GM08714 (cell line): Measurements from ENCODE around the gene SLC7A5.

Source experiments
- H3K4me3 ChIP-seq: fragments of 200-500 bp; sonication (Bioruptor generic); 2 replicates; pipeline ENCODE4 v1.5.1; 2014; ENCODE audit warnings: mild to moderate bottlenecking, low read length, inconsistent platforms
- ZNF274 ChIP-seq: IDR thresholded peaks from 2 replicates; pipeline ENCODE4 v1.6.1; 2012; ENCODE audit warnings: mild to moderate bottlenecking, low read depth, low read length

The SLC7A5 gene

DNA sequence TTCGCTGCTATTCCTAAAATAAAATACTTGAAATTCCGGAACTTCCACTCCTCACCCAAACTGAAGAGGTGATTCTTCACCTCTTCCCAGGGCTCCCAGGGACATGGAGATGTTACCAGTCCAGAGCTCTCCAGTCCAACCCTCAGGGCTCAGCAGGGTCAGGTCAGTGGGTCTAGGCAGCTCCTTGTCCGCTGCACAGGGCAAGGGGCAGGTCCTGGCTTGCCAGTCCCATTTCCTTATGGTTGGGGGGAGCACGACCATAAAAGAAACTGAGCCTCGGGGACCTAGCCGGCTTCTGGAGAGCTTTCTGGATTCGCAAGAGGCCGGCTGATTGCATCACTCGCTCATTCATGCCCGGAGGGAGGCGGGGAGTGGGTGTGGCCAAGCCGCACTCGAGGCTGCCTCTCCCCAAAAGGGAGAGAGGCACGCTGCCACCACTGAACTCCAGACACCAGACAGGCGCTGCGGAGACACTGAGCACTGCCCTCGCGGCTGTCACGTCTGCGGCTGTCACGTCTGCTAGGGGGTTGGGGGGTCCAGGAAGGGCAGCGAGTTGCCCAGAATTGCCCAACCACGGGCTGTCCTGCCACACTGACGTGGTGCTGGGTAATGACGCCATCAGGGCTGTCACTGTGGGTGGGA is 15.8 kb downstream of the SLC7A5 start:
- TF ChIP-seq ZNF274: no peak

GRCh38 chr16:87851601-87852000 is 17.7 kb downstream of the SLC7A5 start:
- TF ChIP-seq ZNF274: no peak

More for the DNA sequence above, 15.8 kb downstream of the SLC7A5 start:
- no peak overlapping the region for H3K4me3 ChIP-seq

GRCh38 chr16:87851141-87851587 is 18.1 kb downstream of the SLC7A5 start:
- H3K4me3 ChIP-seq: no peak overlapping the region
- TF ChIP-seq ZNF274: no peak

More at GRCh38 chr16:87851601-87852000, 17.7 kb downstream of the SLC7A5 start:
- no peak overlapping the region for H3K4me3 ChIP-seq

GRCh38 chr16:87850009-87851006 is 19.0 kb downstream of the SLC7A5 start:
- no peak for TF ChIP-seq ZNF274
- H3K4me3 ChIP-seq: no peak overlapping the region

DNA sequence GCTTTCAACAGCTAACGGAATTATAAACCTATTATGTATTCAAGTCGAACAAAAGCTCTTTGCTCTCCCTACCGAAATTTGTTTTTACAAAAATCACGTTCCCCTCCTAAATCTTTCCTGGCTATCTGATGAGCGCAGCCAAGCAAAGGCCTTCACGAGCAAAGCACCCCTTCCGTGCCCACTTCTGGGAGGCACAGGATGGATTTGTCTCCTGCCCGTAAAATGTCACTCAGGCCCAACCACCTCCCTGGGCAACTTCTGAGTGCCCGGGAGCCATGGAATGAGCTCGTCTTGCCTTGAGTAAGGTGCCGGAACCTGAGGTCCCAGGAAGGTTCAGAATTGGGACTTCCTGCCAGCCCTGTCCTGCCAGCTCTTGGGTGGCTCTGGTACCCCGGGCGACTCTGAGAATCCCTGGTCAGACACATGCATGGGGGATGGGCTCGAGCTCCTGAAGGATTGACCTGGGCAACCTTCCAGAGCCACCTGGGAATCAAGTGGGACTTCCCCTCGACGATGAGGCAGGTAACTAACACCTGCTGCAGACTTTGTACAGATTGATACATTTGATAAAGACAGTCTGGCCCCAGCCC is 19.8 kb downstream of the SLC7A5 start:
- no peak for TF ChIP-seq ZNF274
- H3K4me3 ChIP-seq: no peak overlapping the region

- no peak for TF ChIP-seq ZNF274
Observed at GRCh38 chr16:87848676-87849345, 20.5 kb downstream of the SLC7A5 start.

DNA sequence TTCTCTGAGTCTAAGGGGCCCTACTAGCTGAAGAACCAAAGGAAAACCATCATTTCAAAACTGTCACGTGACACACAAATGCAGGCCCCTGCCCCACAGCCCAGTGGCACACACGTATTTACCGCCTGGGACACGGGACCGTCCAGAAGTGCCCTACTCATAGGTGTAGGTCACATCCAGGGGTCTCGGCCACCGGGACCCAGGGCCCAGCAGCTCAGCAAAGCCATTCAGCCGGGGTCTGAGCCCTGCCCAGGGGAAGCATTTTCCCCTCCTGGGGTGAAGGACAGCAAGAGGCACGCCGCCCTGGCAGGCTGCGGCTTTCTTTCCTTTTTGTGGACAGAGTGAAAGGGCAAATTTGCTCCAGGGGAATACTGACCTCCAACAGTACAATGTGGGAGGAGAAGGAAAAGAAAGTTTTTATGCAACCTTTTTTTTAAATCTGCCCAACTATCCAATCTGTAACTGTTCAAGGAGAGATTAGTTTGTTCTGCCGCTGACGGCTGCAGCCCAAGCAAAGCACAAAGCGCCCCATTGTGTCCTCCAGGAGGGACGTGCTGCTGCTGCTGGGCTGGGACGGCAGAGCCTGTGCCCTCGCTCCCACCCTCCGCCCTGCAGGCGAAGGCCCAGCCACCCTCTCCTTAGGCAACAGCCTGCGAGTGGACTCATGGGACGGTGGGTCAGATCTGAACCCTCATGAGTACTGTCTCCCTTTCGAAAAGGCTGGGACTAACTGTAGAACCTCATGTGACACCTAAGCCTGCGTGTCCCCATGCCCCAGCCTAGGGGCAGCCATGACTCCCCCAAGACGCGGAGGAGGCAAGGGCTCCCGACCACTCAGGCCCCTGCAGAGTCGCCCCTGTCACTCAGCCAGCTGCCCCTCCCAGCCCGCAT is 21.3 kb downstream of the SLC7A5 start:
- no peak for TF ChIP-seq ZNF274
- no peak overlapping the region for H3K4me3 ChIP-seq

More at GRCh38 chr16:87848676-87849345, 20.5 kb downstream of the SLC7A5 start:
- no peak overlapping the region for H3K4me3 ChIP-seq

DNA sequence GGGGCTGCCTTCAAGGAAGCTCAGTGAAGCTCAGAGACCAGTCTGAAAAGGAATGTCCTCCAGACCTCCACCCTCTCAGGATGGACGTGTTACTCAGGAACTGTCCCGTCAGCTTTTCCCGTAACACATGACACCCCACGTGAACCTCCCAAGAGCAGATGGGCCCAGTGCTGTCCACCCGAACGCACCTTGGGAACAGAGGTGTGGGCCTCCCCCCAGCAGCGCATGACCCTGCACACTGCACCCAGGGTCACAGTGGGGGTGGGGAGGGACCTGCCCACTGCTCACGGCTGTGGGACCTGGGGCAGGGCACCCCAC is 21.9 kb downstream of the SLC7A5 start:
- TF ChIP-seq ZNF274: no peak
- H3K4me3 ChIP-seq: no peak overlapping the region

DNA sequence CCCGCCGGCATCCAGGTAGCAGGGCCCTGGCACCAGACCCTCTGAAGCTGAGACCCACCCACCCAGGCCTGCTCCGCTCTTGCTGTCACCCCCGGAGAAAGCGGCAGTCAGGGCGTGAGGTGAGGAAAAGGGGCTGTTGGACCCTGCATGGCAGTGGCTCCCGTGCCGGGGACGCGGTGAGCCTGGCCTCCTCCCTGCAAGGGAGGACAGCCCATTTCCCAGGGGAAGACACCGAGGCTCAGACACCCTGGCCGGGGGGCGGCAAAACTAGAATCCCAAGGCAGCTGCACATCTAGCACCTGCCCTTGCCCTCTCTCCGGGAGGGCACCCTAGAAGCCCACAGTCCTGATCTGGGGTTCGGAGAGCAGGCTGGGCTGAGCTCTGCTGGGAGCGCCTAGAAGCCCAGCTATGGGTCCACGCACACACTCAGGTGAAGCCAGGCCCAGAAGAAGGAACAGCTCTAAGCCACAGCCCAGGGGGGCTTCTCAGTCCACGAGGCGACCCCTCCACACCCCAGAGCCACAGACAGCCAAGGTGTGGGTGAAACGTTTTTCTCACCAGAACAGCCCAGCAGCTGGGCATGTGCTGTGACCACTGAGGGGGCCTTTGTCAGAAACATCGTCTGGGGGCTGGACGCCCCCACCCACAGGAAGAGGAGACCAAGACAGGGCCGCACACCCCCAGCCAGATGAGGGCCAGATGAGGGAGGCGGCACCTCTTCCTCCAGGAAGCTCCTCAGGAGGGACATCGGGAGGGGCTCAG is 22.4 kb downstream of the SLC7A5 start:
- no peak overlapping the region for H3K4me3 ChIP-seq
- no peak for TF ChIP-seq ZNF274

DNA sequence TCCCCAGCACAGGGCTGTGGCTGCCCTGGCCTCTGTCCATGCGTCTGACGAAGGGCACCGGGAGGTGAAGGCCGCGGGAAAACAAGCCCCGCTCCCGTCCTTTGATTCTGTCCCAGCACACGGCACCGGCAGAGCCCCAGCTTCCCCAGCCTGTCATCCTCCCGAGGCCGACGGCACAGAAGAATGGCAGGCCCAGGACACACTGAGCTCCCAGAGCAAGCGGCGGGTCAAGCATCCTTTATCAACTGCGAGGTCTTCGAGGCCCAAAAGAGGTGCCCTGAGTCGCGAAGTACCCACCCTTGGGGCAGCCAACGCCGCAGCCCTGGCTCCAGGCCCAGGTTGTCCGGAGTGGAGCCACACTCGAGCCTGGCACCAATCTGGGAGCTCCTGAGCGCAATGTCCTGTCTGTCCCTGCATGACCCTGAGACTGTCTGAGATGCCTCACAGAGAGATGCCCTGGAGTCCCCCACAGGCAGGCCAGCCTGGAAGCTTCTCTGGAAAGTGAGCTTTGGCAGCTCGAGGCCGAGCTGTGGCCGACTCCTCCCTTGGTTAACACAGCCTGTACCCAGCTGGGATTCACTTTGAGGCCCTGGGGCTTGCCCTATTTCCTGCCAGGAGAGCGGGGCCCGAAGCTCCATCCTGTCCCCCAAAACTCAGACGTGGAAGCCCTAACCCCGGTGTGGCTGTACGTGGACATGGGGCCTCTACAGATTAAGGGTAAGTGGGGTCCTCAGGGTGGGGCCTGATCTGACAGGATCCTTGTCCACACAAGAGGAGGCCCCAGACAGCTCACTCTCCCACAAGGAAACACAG is 23.3 kb downstream of the SLC7A5 start:
- TF ChIP-seq ZNF274: no peak

GRCh38 chr16:87845213-87845612 is 24.1 kb downstream of the SLC7A5 start:
- no peak for TF ChIP-seq ZNF274
- no peak overlapping the region for H3K4me3 ChIP-seq

More for the DNA sequence above, 23.3 kb downstream of the SLC7A5 start:
- H3K4me3 ChIP-seq: no peak overlapping the region

DNA sequence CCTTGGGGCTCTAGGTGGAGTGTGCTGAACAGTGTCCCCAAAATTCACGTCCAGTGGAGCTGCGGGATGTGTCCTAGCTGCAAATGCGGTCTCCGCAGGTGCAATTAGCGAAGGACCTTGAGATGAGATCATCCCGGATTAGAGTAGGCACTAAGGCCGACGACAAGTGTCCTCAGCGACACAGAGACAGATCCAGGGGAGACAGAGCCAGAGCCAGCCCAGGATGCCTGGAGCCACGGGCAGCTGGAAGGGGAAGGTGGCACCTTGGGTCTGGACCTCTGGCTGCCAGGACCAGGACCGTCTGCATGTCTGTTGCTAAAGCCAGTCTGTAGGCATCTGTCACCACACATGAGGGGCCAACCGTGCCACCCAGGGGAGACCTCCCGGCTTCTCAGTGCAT is 24.5 kb downstream of the SLC7A5 start:
- no peak for TF ChIP-seq ZNF274
- no peak overlapping the region for H3K4me3 ChIP-seq
